Hematopoietic multipotent progenitor cell treated with erythropoietin and hydrocortisone succinate and interleukin-3 and kit ligand, for 4 days (in vitro differentiated cells): Measurements from ENCODE around the gene SHISA2.

Experiments used
- DNase-seq: peaks from one replicate; pipeline ENCODE4 v3.0.0-alpha.2; 2015

SHISA2 gene

GRCh38 chr13:26017196-26017921 lies 34.5 kb downstream of the SHISA2 start:
- DNase-seq = no peak

- no peak for DNase-seq
Observed at GRCh38 chr13:26016189-26016588, 35.6 kb downstream of the SHISA2 start.

DNA sequence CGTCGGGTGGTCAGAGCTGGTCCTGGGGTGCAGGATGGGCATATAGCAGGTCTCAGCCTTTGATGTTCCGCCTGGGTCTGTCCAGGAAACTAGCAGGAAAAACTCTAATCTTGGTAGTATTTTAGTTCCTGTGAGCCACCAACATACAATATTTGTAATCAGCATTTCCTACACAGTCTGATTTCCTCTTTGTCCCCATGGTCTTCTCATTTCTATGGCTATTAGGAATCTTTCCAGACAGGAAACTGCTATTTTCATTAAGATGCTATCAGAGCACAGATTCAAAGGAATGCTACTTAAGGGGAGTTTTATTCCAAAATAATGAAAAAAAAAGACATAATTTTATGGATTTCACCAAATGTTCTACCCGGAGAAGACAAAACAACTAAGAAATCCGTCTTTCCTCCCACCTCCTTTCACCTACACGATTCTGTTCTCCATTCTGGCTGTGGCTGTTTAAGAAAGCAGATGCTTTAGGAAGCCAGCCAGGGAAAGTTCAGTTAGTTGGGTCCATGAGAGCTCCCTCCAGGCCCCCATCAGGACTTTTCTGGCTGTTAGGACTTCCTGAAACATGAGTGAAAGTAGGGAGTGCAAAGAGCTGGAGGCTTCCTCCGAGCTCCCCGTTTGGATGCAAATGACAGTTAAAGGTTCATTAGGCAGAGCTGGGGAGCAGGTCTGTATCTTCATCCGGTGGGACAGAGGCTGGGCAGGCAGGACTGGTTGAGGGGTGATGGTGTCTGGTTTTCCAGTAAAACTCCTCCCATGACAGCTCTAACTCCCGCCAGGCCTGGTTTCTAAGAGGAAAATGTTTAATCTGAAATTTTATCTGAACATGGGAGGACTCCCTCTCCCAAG lies 36.3 kb downstream of the SHISA2 start:
- DNase-seq = no peak

DNA sequence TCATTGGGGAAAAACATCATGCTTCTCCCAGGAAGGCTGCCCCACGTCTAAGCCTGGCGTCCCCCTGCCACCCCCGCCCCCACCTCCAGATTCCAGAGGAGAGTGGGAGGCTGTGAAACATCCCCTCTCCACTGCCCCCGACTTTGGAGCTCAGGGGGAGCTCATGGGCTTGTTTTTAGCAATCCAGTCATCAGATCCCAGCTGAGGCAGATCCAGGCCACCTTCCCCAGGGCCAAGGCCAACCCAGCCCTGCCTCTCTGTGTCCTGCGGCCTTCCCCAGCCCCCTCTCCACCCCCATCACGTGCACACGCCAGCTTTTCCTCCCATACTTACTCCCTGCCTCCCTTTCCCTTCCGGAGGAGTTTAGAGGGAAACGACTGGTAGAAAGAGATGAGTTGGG lies 38.8 kb downstream of the SHISA2 start:
- no peak for DNase-seq

- DNase-seq = peak; percentile 30
Observed at GRCh38 chr13:26011996-26012821, 39.6 kb downstream of the SHISA2 start.

DNA sequence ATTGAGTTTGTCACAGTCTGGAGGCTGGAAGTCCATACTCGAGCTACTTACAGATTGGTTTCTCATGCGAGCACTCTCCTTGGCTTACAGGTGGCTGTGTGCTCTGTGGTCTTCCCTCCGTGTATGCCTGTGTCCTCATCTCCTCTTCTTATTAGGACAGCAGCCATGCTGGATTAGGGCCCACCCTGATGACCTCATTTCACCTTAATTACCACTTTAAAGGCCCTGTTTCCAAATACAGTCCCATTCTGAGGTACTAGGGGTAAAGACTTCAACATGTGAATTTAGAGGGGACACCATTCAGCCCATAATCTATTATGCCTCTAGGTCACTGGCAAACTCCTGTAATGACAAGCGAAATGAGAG lies 40.6 kb downstream of the SHISA2 start:
- no peak for DNase-seq

GRCh38 chr13:26010487-26011207 lies 41.2 kb downstream of the SHISA2 start:
- DNase-seq = no peak

DNA sequence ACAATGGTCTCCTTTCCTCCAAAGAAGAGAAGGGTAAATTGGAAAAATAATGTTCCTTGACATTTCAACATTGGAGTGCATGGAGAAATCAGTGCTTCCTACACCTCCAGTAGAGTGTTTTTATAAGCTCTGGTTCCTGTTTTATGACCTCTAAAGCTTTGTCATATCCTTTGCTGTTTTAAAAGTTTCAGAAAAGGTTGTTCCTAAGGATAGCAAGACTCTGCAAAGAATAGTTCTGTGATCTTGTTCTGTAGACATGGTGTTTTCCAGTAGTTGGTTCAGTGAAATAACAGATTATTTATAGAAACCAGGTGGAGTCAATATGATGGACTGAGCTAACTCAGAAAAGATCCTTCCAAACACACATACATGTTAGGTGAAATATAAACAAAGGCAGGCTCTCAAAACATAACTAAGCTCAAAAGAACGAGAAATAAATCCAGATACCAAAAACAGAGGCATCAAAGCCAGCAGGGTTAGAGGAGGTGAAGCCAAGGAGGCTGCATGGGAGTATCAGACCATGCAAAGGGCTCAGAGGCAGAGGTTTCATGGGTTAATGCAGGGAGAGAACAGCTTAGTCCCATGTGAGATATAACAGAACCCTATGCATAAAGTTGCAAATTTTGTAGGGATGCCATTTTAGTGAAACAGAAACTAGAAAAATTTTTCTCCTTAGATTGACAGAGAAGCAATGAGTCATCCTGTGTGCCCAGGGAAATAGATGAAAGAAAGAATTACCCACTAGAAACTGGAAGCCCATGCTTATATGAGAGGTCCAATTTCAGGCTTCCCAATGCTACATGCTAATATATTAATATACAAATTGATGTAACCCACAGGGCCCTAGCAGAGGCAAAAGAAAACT lies 44.3 kb downstream of the SHISA2 start:
- DNase-seq = no peak
